Activated CD8-positive, alpha-beta memory T cell treated with anti-CD3 and anti-CD28 coated beads, Interleukin-2, amount 10 ng/mL, durations not matched to agents 7 days and 5 days (primary cell): ENCODE measurements around the gene C5. TPM values are rescaled to one million over a fixed set of nuclear protein-coding genes. Genes with fewer than 3 reads are reported as not detected.

Source experiments
- ATAC-seq: fragments of 150-1000 bp; cut with Tn5 transposase; one replicate; pipeline ENCODE4 v1.10.0; 2021; ENCODE audit warnings: moderate library complexity
- CTCF ChIA-PET: fragments of 350-600 bp; sonication (Branson Sonifier 250); formaldehyde crosslinking; loops from one replicate; lab custom pipeline; 2021; ENCODE audit warnings: antibody characterized with exemption; lab: Charles Lee
- DNase-seq: peaks from one replicate; pipeline ENCODE4 v3.0.0-alpha.2; 2020
- H3K27ac Mint-ChIP-seq: one replicate; pipeline ENCODE4 v1.8.0; 2021; ENCODE audit warnings: mild to moderate bottlenecking, mixed read lengths
- H3K27me3 Mint-ChIP-seq: one replicate; pipeline ENCODE4 v1.8.0; 2021; ENCODE audit warnings: mixed read lengths
- H3K36me3 Mint-ChIP-seq: one replicate; pipeline ENCODE4 v1.8.0; 2021; ENCODE audit warnings: mild to moderate bottlenecking, mixed read lengths
- H3K4me1 Mint-ChIP-seq: one replicate; pipeline ENCODE4 v1.8.0; 2021; ENCODE audit warnings: mixed read lengths
- H3K4me3 Mint-ChIP-seq: one replicate; pipeline ENCODE4 v1.8.0; 2021; ENCODE audit warnings: mild to moderate bottlenecking, moderate library complexity, mixed read lengths
- H3K9me3 Mint-ChIP-seq: one replicate; pipeline ENCODE4 v1.8.0; 2022; ENCODE audit warnings: low read depth, mixed read lengths
- total RNA-seq, 2 experiments: library from RNA; stranded (reverse); gene quantifications; one replicate each; pipeline ENCODE4 v1.2.3, GENCODE V29; 2021

Gene C5
- total RNA-seq, 2 experiments from 2014 or later, result 1.9 to 3.0 TPM

DNA sequence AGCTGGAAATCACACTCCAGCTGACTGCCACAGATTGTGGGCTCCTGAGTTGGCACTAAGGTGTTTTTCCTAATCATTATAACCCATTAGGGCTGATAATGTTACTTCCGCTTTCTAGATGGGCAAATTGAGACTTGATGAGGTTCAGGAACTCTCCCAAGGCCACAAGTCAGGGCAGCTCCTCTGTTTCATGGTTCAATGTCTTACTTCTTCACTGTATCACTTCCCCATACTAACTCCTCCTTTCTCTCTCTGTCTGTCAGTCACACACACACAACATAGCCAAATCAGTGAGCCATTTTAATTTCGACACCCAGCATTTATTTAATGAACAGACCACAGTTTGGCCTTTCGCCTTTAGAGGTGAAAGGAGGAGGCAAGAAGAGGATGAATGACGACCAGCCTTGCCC lies 105.6 kb downstream of the C5 start:
- no peak overlapping the region for H3K4me3 Mint-ChIP-seq
- H3K27me3 Mint-ChIP-seq, result peaks cover 2% of the 10 kb centered on the region
- H3K27ac Mint-ChIP-seq, result no peak overlapping the region
- CTCF ChIA-PET, result interaction anchor here (1.0 to 1.3 kb wide), 2 partner anchors 13 to 37 kb away, joined by 3 to 4 read pairs; no protein-coding TSS in a partner anchor
- ATAC-seq, result no peak
- H3K4me1 Mint-ChIP-seq, result peaks cover 5% of the 10 kb centered on the region
- DNase-seq, result no peak
- H3K36me3 Mint-ChIP-seq, result no peaks in the 10 kb centered on the region
- no peaks in the 10 kb centered on the region for H3K9me3 Mint-ChIP-seq

DNA sequence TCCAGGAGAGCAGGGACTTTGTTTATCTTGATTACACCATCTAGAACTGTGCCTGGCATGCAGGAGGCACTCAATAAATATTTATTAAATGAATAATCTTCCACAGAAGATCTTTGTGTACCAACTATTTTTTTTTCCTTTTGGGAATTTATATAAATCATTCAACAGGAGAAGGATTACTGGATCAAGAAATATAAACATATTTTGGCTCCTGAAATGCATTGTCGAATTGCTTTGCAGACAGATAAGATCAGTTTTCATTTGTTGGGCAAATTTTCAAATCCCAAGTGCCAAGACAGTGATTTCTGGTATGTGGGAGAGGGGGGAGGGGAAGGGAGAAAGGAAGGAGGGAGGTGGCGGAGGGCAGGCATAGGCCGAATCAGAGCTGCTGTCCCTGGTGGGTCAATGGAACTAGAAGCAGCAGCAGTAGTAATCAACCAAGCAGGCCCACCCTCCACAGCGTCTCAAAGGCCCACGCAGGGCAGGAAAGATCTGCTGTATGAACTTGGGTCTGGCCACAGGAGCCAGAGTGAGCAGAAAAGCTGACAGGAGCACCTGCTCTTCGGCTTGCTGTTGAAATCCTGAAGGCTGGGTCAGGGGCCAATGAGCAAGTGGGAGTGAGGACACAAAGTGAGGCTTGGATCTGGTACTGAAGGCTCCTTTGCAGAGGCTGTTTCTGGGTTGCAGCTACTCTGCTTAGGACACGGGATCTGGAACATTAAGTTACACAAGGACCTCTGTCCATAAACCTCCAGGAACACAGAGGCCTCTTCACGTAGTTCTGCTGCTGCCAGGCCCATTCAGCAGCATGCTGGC lies 107.7 kb downstream of the C5 start:
- Mint-ChIP-seq H3K36me3 (no peaks in the 10 kb centered on the region), H3K27ac (no peak overlapping the region), H3K9me3 (no peaks in the 10 kb centered on the region), H3K4me3 (no peak overlapping the region), H3K27me3 (peaks cover 2% of the 10 kb centered on the region), H3K4me1 (peaks cover 7% of the 10 kb centered on the region)
- ATAC-seq (no peak), DNase-seq (no peak)
- CTCF ChIA-PET, result no interaction called here

DNA sequence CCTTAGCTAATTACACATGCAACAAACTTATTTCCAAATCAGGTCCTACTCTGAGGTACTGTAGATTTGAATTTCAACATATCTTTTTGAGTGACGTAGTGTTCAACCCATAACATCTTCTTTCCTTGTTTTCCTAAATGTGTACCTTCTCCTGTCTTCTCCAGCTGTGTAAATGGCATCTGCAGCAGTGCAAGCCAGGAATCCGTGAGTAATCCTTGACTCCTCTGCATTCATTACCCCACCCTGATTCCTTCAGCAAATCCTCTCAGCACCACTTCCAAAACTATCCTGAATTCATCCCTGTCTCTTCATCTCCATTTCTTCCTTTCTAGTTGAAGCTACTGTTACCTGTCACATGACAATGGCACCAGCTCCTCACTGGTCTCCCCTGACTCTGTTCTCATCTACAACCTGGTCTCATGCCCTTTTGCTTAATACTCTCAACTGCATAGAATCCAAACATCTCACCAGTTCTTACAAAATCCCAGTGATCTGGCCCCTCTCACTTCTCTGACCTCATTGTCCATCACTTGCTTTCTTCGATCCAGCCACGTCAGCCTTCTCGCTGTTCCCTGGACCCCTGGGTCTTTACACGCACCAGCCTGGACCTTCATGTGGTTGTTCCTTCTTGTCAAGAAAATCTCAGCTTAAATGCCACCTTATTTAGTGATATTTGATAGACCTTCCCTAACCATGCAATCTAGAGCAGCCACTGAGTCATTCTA lies 108.9 kb downstream of the C5 start:
- Mint-ChIP-seq H3K9me3 (no peaks in the 10 kb centered on the region), H3K27me3 (peaks cover 2% of the 10 kb centered on the region), H3K27ac (no peak overlapping the region), H3K4me3 (no peak overlapping the region), H3K4me1 (peaks cover 14% of the 10 kb centered on the region), H3K36me3 (no peaks in the 10 kb centered on the region)
- ATAC-seq, result no peak
- DNase-seq, result no peak
- CTCF ChIA-PET, result no interaction called here

DNA sequence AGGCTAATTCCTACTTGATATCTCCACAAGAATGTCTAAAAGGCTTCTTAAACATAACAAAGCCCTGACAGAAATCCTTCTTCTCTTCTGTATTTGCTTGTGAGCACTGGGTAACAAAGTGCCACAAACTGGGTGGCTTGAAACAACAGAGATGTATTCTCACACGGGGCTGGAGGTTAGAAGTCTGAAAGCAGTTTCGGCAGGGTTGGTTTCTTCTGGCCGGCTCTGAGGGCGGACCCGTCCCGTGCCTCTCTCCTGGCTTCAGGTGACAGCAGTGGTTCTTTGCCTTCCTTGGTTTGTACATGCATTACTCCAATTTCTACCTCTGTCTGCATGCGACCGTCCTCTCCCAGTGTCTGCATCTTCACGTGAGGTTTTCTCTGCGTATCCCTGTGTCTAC lies 109.5 kb downstream of the C5 start:
- CTCF ChIA-PET, result interaction anchor here (1.7 kb wide), 1 partner anchor 68 kb away, joined by 4 read pairs; no protein-coding TSS in a partner anchor
- ATAC-seq (no peak), DNase-seq (no peak)
- Mint-ChIP-seq H3K27me3 (peaks cover 2% of the 10 kb centered on the region), H3K9me3 (no peaks in the 10 kb centered on the region), H3K27ac (no peak overlapping the region), H3K4me3 (no peak overlapping the region), H3K36me3 (no peaks in the 10 kb centered on the region), H3K4me1 (peaks cover 16% of the 10 kb centered on the region)

DNA sequence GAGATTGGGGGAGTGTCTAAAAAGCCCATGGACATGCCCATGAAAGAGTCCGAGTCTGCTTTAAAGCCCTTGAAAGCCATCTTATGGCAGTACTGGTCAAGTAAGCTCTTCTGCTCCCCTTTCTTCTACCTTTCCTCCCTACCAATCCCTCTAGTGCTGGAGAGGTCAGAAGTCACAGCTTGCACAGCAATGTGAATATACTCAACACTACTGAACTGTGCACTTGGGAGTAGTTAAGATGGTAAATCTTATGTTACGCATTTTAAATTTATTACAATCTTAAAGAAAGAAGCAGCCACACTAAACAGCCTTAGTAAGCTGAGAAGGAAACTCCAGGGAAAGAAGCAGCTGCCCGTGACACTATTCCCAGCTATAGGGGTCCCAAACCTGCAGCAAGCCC lies 111.2 kb downstream of the C5 start:
- Mint-ChIP-seq H3K4me1 (peaks cover 31% of the 10 kb centered on the region), H3K4me3 (no peak overlapping the region), H3K27me3 (peaks cover 2% of the 10 kb centered on the region), H3K9me3 (no peaks in the 10 kb centered on the region), H3K36me3 (no peaks in the 10 kb centered on the region), H3K27ac (no peak overlapping the region)
- no peak for DNase-seq
- no peak for ATAC-seq
- CTCF ChIA-PET, result interaction anchor here (1.1 to 2.0 kb wide), 5 partner anchors 23 to 123 kb away, joined by 3 to 11 read pairs (median 4); no protein-coding TSS in a partner anchor

DNA sequence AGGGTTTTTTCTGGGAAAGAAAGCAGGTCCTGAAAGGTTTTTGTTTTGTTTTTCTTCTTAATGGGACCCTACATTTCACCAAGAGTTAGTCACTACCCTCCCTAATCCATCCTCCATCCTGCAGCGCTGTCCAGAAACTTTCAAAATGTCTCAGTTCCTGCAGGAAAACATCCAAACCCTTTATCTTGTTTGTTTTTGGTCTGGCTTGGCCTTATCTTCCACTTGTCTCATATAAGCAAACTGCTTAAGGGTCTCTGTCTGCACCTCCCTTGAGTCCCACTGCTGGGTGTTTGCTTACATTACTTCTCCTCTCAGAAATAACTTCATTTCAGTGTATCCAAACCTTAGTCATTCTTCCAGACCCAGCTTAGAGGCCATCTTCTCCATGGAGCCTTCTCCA lies 112.5 kb downstream of the C5 start:
- H3K27ac Mint-ChIP-seq, result no peak overlapping the region
- no peak overlapping the region for H3K4me3 Mint-ChIP-seq
- no peak for ATAC-seq
- H3K9me3 Mint-ChIP-seq, result no peaks in the 10 kb centered on the region
- no peak for DNase-seq
- H3K4me1 Mint-ChIP-seq, result peaks cover 43% of the 10 kb centered on the region
- CTCF ChIA-PET, result interaction anchor here (0.9 to 4.2 kb wide), 18 partner anchors 9 to 182 kb away, joined by 3 to 42 read pairs (median 6); no protein-coding TSS in a partner anchor
- no peaks in the 10 kb centered on the region for H3K36me3 Mint-ChIP-seq
- H3K27me3 Mint-ChIP-seq, result peaks cover 2% of the 10 kb centered on the region

DNA sequence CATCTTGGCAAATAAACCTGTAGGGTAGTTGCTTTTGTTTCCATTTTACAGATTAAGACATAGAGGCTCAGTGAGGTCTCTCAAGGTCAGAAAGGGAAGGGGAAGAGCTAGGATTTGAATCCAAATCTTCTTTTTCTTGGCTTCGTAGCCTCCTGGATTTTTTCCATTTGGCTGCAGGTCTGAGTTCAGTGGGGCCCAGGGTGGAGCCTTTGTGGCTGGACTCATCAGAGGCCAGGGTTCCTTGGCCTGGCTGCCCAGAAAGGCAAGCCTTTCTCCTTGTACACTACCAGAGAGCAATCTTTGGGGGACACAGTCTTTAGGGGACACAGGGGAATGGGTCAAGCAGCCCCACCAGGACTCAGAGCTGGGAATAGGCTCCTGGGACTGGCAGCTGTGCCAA lies 112.9 kb downstream of the C5 start:
- Mint-ChIP-seq H3K27ac (peak overlapping the region; percentile 26), H3K27me3 (peaks cover 2% of the 10 kb centered on the region), H3K4me1 (peaks cover 48% of the 10 kb centered on the region), H3K4me3 (no peak overlapping the region), H3K36me3 (no peaks in the 10 kb centered on the region), H3K9me3 (no peaks in the 10 kb centered on the region)
- no peak for DNase-seq
- CTCF ChIA-PET, result interaction anchor here (0.6 to 4.2 kb wide), 32 partner anchors 10 to 324 kb away, joined by 3 to 42 read pairs (median 4); partner anchors contain the start of gene TRAF1
- ATAC-seq, result no peak

DNA sequence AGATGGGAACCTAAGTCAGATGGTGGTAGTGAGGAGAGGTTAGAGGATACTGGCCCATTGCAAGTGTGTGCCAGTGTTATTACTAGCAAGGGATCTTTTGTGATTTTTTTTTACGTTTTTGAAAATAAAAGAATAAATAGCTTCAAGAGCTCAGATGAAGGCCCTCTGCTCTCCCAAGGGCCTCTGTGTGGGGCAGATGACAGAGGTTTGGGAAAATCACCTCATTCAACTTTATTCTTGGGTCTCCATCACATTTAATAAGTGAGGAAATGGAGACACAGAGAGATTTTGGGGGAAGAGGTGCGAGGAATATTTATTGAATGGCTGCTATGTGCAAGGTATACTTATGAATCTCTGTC lies 113.3 kb downstream of the C5 start:
- Mint-ChIP-seq H3K27me3 (peaks cover 2% of the 10 kb centered on the region), H3K27ac (peak overlapping the region; percentile 87), H3K4me3 (no peak overlapping the region), H3K9me3 (no peaks in the 10 kb centered on the region), H3K36me3 (no peaks in the 10 kb centered on the region), H3K4me1 (peaks cover 51% of the 10 kb centered on the region)
- CTCF ChIA-PET, result interaction anchor here (0.6 to 4.2 kb wide), 33 partner anchors 9 to 324 kb away, joined by 3 to 42 read pairs (median 5); partner anchors contain the start of gene TRAF1
- ATAC-seq (no peak), DNase-seq (no peak)

DNA sequence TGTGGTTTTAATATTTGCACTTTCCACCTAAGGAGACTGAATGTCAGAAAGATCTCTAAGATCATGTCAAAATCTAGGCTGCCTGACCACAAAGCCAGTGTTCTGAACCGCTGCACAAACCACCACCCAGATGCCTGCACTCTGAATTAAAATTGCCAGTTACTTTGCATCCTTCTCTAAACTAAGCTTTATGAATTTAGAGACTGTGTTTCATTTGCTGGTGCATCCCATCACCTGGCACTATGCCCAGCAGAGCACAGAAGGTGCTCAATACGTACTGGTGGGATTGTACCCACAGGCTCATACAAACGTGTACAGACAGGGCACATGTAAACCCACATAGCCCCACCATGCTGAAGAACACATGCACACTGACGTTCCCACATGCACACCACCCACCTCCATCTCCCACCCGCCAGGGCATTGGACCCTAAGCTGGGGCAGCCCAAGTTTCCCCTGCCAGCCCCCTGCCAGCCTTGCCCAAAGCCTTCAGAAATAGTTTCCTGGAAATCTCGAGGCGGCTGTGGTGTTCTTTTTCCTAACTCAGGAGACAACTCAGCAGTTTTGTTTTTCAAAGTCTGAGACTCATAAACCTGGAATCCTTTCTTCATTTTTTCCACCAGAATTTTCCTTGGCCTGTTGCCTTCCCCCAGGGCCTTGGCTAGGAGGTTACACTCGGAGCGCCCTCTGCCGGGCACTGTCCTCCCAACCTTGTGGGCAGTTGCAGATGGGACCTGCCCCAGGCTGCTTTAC lies 113.9 kb downstream of the C5 start:
- H3K4me3 Mint-ChIP-seq, result peak overlapping the region; percentile 31
- no peaks in the 10 kb centered on the region for H3K36me3 Mint-ChIP-seq

DNA sequence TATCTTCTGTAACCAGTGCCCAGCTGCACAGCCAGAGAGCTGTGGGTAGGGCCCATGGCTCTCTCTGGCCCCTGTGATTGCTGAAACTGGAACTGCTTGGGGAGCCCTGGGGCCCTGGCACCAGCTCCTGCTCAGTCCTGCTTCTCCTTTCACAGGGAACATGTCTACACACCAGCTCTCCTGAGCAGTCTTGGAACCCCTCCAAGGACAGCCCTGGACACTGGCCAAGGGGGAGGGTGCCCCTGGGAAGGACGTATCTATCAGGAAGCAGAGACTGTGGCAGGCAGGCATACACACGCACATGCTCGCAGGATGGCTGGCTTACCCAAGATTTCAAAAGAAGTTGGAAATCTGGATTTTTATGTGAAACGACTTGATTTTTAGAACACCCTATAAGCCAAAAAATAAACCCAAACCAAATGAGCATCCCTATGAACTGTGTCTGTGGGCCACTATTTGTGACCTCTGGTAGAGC lies 114.7 kb downstream of the C5 start:
- DNase-seq (no peak), ATAC-seq (no peak)
- CTCF ChIA-PET, result interaction anchor here (0.5 to 4.2 kb wide), 17 partner anchors 8 to 180 kb away, joined by 3 to 42 read pairs (median 7); partner anchors contain the start of gene TRAF1
- Mint-ChIP-seq H3K27ac (peak overlapping the region; percentile 87), H3K4me3 (peak overlapping the region; percentile 31), H3K4me1 (peaks cover 61% of the 10 kb centered on the region), H3K27me3 (no peaks in the 10 kb centered on the region), H3K9me3 (no peaks in the 10 kb centered on the region), H3K36me3 (no peaks in the 10 kb centered on the region)

More for the DNA sequence above, 113.9 kb downstream of the C5 start:
- ATAC-seq (peak; percentile 75), DNase-seq (peak; percentile 93)
- H3K9me3 Mint-ChIP-seq, result no peaks in the 10 kb centered on the region
- CTCF ChIA-PET, result interaction anchor here (0.5 to 4.2 kb wide), 32 partner anchors 9 to 219 kb away, joined by 3 to 42 read pairs (median 5); partner anchors contain the start of gene TRAF1
- H3K27me3 Mint-ChIP-seq, result peaks cover 2% of the 10 kb centered on the region
- H3K27ac Mint-ChIP-seq, result peak overlapping the region; percentile 87
- H3K4me1 Mint-ChIP-seq, result peaks cover 57% of the 10 kb centered on the region

DNA sequence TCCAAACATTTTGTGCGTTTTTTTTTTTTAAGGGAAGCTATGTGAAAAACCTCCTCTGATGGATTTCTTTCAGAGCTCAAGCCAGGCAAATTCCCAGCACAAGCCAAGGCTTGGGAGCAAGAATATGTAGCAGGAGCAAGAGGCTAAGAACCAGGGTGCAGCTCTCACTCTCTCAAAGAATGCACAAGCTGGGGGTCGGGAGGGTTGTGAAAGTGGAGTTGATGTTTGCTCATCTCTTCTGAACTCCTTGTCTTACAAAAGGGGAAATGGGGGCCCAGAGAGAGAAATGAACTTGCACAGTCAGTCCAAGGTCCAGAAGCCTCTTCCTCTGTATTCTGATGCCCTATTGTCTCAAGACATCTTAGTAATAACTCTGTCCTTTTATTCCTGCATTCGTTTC lies 115.8 kb downstream of the C5 start:
- Mint-ChIP-seq H3K27ac (peak overlapping the region; percentile 77), H3K27me3 (no peaks in the 10 kb centered on the region), H3K4me1 (peaks cover 73% of the 10 kb centered on the region), H3K4me3 (no peak overlapping the region), H3K9me3 (no peaks in the 10 kb centered on the region), H3K36me3 (no peaks in the 10 kb centered on the region)
- CTCF ChIA-PET, result interaction anchor here (1.2 to 4.2 kb wide), 13 partner anchors 9 to 178 kb away, joined by 3 to 42 read pairs (median 5); partner anchors contain the start of gene FBXW2
- ATAC-seq (no peak), DNase-seq (no peak)

DNA sequence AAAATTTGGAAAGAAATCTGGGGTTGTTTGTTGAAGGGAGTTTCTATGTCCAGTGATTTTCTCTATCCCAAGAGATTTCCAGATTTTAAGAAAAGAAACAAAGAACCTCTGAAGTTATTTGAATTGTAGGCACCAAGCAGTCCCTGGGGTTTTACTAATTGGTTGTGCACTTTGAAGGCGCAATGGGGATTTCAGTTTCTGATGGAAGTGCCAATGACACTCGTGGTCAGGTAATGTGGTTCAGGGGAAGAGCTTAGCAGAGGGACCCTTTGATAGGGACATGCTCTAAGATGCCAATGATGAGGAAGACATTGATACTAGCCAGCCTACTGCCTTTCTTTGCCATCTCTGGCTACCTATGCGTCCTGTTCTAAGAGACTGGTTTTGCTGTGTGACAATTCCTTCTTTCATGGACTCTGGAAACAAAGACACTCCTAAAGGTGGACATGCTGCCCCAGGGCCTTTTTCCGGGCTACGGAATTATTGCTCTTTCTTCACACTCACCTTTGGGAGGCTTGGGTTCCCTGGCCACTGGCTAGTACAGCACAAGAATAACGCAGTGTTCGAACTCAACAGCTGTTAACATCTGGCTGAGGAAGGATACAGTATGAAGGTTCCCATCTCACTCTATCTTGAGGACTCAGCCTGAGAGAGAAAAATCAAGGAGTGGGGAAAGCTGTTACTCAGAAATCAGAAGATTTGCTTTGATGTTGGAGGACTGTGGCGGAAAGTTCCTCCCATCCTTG lies 116.6 kb downstream of the C5 start:
- CTCF ChIA-PET, result interaction anchor here (0.9 to 4.2 kb wide), 12 partner anchors 8 to 178 kb away, joined by 3 to 42 read pairs (median 5); partner anchors contain the start of gene FBXW2
- DNase-seq (no peak), ATAC-seq (no peak)
- H3K27me3 Mint-ChIP-seq, result no peaks in the 10 kb centered on the region
- H3K9me3 Mint-ChIP-seq, result no peaks in the 10 kb centered on the region
- no peak overlapping the region for H3K4me3 Mint-ChIP-seq
- H3K36me3 Mint-ChIP-seq, result no peaks in the 10 kb centered on the region
- peak overlapping the region; percentile 77 for H3K27ac Mint-ChIP-seq
- peaks cover 74% of the 10 kb centered on the region for H3K4me1 Mint-ChIP-seq
